Stomach smooth muscle (tissue), 2 donors: Measurements from ENCODE around the gene PIGW.

Experiments
- H3K27ac ChIP-seq: one replicate; pipeline ENCODE4 v1.7.0; 2013; ENCODE audit warnings: mild to moderate bottlenecking, low read length, inconsistent platforms
- H3K27me3 ChIP-seq, 2 donors: one replicate each; pipeline ENCODE4 v1.7.0; 2013; ENCODE audit warnings: low read length in 2 of 2; ENCODE audit not compliant: insufficient read depth in 2 of 2, control insufficient read depth in 1 of 2
- H3K36me3 ChIP-seq, 2 donors: one replicate each; pipeline ENCODE4 v1.7.0; 2013; ENCODE audit warnings: low read length in 2 of 2; ENCODE audit not compliant: control insufficient read depth in 2 of 2, insufficient read depth in 2 of 2
- H3K4me1 ChIP-seq: one replicate; pipeline ENCODE4 v1.7.0; 2013; ENCODE audit warnings: low read length; ENCODE audit not compliant: control insufficient read depth, insufficient read depth
- H3K4me3 ChIP-seq, 2 donors: one replicate each; pipeline ENCODE4 v1.7.0; 2013; ENCODE audit warnings: low read length in 2 of 2
- H3K9ac ChIP-seq, 2 donors: one replicate each; pipeline ENCODE4 v1.7.0; 2013; ENCODE audit warnings: low read length in 2 of 2, mild to moderate bottlenecking in 1 of 2
- H3K9me3 ChIP-seq, 2 donors: one replicate each; pipeline ENCODE4 v1.7.0; 2013; ENCODE audit warnings: low read length in 2 of 2; ENCODE audit not compliant: control insufficient read depth in 2 of 2
- donor health status: healthy.
- donor health status: Pancreatic carcinoma.

Gene PIGW

GRCh38 chr17:36529121-36529520 lies 5.7 kb upstream of the PIGW start:
- H3K36me3 ChIP-seq, result peaks cover 18 to 43% of the 10 kb centered on the region in 2 donors
- no peak overlapping the region for H3K4me3 ChIP-seq
- peaks cover 8% of the 10 kb centered on the region for H3K4me1 ChIP-seq
- H3K9me3 ChIP-seq, result no peaks in the 10 kb centered on the region
- no peak overlapping the region for H3K27ac ChIP-seq
- H3K27me3 ChIP-seq, result no peaks in the 10 kb centered on the region
- H3K9ac ChIP-seq, result no peak overlapping the region

DNA sequence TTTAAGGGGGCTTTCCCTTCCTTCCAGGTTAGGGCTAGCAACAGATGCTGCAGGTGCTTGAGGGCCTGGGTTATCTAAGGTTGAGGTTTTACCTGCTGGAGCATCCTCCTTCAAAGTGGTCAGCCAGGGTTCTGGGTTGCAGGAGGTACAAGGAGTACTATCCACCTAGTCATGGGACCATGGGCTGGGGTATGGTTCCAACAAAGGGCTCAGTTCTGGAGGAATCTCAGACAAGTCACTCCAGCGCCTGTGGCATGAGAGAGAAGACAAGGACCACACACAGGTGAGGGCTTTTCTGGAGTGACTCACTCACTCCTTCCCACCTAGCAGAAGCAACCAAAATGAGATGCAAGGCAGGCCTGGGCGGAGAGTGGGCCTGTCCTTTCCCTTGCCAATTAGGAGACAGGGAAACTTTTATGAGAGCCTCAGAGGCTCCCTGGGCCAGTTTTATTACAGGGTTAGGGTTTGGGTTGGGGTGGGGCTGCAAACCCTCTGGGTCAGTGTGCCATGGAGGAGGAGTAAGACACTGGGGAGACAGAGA lies 2.3 kb upstream of the PIGW start:
- Histone ChIP-seq H3K4me3 (no peak overlapping the region), H3K4me1 (peaks cover 13% of the 10 kb centered on the region), H3K27ac (no peak overlapping the region), H3K27me3 (no peaks in the 10 kb centered on the region), H3K9me3 (no peaks in the 10 kb centered on the region), H3K36me3 (peaks cover 7 to 17% of the 10 kb centered on the region in 2 donors), H3K9ac (no peak overlapping the region)

DNA sequence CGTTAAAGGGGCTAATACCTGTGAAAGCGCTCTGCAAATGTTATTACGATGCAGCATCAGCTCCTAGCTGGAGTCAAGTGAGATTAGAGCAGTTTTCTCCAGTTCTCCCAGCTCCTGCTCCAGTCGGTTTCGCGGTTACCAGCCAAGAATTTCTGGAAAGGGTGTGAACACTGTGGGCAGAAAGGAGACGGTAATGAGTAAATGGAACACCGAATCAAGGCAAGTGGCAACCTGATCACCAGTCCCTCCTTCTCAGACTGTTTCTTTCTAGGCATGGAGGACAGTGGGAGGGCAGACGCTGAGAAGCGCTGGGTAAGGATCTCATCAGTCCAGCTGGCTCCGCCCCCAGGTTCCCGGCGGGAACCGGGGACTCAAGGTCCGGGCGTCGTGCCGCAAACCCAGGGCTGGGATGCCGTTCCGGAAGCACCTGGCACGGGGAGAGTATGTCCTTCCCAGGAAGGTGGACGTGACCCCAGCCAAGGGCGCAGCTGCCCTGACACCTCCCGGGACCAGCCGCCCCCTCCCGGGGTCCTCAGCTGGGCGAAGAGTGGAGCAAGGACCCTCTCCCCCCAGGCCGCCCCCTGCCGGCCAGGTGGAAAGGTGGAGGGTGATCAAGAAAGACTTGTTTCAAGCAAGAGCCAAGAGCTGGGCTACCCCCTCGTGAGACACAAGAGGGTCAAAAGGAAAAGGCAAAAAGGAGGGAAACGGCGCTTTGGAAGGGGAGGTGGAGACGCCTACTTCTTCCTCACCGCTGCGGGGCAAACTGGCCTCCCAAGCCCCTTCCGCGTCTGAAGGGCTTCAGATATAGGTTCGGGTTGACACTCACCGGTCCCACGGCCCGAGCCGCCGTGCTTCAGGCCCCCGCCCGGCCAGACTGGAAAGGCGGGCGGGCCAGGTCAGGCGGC lies 600 bp upstream of the PIGW start:
- H3K9ac ChIP-seq, result peak overlapping the region; percentile 94 to 98

GRCh38 chr17:36535669-36536081 lies 888 bp downstream of the PIGW start:
- no peaks in the 10 kb centered on the region for H3K27me3 ChIP-seq
- no peaks in the 10 kb centered on the region for H3K9me3 ChIP-seq
- peaks cover 7 to 11% of the 10 kb centered on the region in 2 donors for H3K36me3 ChIP-seq
- peaks cover 13% of the 10 kb centered on the region for H3K4me1 ChIP-seq
- peak overlapping the region; percentile 95 for H3K27ac ChIP-seq
- peak overlapping the region; percentile 95 to 98 for H3K4me3 ChIP-seq
- peak overlapping the region; percentile 23 to 62 for H3K9ac ChIP-seq

More for the DNA sequence above, 600 bp upstream of the PIGW start:
- Histone ChIP-seq H3K9me3 (no peaks in the 10 kb centered on the region), H3K27me3 (no peaks in the 10 kb centered on the region), H3K36me3 (peaks cover 7 to 12% of the 10 kb centered on the region in 2 donors), H3K4me1 (peaks cover 13% of the 10 kb centered on the region), H3K27ac (peak overlapping the region; percentile 95), H3K4me3 (peak overlapping the region; percentile 95 to 98)

- no peaks in the 10 kb centered on the region for H3K9me3 ChIP-seq
- H3K4me3 ChIP-seq, result no peak overlapping the region
- no peaks in the 10 kb centered on the region for H3K36me3 ChIP-seq
- H3K9ac ChIP-seq, result no peak overlapping the region
- no peak overlapping the region for H3K27ac ChIP-seq
- H3K4me1 ChIP-seq, result peaks cover 13% of the 10 kb centered on the region
- H3K27me3 ChIP-seq, result no peaks in the 10 kb centered on the region
Measured at GRCh38 chr17:36540696-36541095, 5.9 kb downstream of the PIGW start.

- Histone ChIP-seq H3K9ac (no peak overlapping the region), H3K27ac (no peak overlapping the region), H3K4me3 (no peak overlapping the region), H3K4me1 (peaks cover 27% of the 10 kb centered on the region), H3K27me3 (no peaks in the 10 kb centered on the region), H3K36me3 (no peaks in the 10 kb centered on the region), H3K9me3 (no peaks in the 10 kb centered on the region)
Measured at GRCh38 chr17:36542755-36543154, 8.0 kb downstream of the PIGW start.

DNA sequence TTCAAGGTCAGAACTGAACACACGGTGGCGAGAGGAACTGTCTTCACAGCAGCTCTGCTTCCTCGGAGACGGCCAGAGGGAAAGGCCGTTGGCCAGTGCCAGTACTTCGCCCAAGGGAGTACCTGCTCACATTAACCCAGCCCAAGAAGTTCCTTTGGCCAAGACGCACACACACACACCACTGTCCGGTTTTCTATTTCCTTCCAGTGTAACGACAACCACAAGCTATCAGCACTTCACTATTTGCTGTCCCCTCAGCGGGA lies 9.2 kb downstream of the PIGW start:
- Histone ChIP-seq H3K36me3 (no peaks in the 10 kb centered on the region), H3K27ac (peak overlapping the region; percentile 99), H3K4me3 (peak overlapping the region; percentile 75 to 98), H3K9me3 (no peaks in the 10 kb centered on the region), H3K9ac (peak overlapping the region; percentile 94 to 99), H3K4me1 (peaks cover 32% of the 10 kb centered on the region), H3K27me3 (no peaks in the 10 kb centered on the region)

GRCh38 chr17:36544307-36545076 lies 9.7 kb downstream of the PIGW start, which contains the start of gene GGNBP2:
GGNBP2 (plus strand) TSS chr17:36544919; CDS start chr17:36545725, 806 bp downstream.
- no peaks in the 10 kb centered on the region for H3K27me3 ChIP-seq
- peak within 1 kb of the TSS; percentile 99 for H3K27ac ChIP-seq
- H3K4me3 ChIP-seq, result peak within 1 kb of the TSS; percentile 86 to 98
- H3K36me3 ChIP-seq, result no peaks in the 10 kb centered on the region
- H3K9me3 ChIP-seq, result no peaks in the 10 kb centered on the region
- H3K4me1 ChIP-seq, result peaks cover 32% of the 10 kb centered on the region
- H3K9ac ChIP-seq, result peak within 1 kb of the TSS; percentile 94 to 99

GRCh38 chr17:36545077-36545464 lies 10.3 kb downstream of the PIGW start:
- Histone ChIP-seq H3K9ac (peak overlapping the region; percentile 94 to 98), H3K27ac (peak overlapping the region; percentile 99), H3K9me3 (no peaks in the 10 kb centered on the region), H3K4me3 (peak overlapping the region; percentile 86 to 98), H3K4me1 (peaks cover 32% of the 10 kb centered on the region), H3K36me3 (no peaks in the 10 kb centered on the region), H3K27me3 (no peaks in the 10 kb centered on the region)

- Histone ChIP-seq H3K27ac (peak overlapping the region; percentile 84), H3K4me1 (peaks cover 32% of the 10 kb centered on the region), H3K4me3 (peak overlapping the region; percentile 85 to 98), H3K27me3 (no peaks in the 10 kb centered on the region), H3K9me3 (no peaks in the 10 kb centered on the region), H3K9ac (peak overlapping the region; percentile 90 to 96), H3K36me3 (no peaks in the 10 kb centered on the region)
Measured at GRCh38 chr17:36545465-36546417, 11.0 kb downstream of the PIGW start.
